ENCODE measurements around the gene COPS9. TPM values are rescaled to one million over a fixed set of nuclear protein-coding genes. Genes with fewer than 3 reads are reported as not detected.

The COPS9 gene
- total RNA-seq, 1 experiment from 2014 or later, result 141 TPM

GRCh38 chr2:240112914-240113690, 23.0 kb downstream of the COPS9 start:
- H3K36me3 ChIP-seq, result no peaks in the 10 kb centered on the region
- peaks cover 42% of the 10 kb centered on the region for H3K27me3 ChIP-seq
- H3K4me3 ChIP-seq, result no peak overlapping the region
- no peak for DNase-seq
- no peaks in the 10 kb centered on the region for H3K9me3 ChIP-seq

- H3K27me3 ChIP-seq, result peaks cover 44% of the 10 kb centered on the region
- H3K36me3 ChIP-seq, result no peaks in the 10 kb centered on the region
- no peak for DNase-seq
- no peak overlapping the region for H3K4me3 ChIP-seq
- no peaks in the 10 kb centered on the region for H3K9me3 ChIP-seq
Observed at GRCh38 chr2:240111253-240111652, 24.9 kb downstream of the COPS9 start.

- Histone ChIP-seq H3K27me3 (peaks cover 35% of the 10 kb centered on the region), H3K4me3 (no peak overlapping the region)
Observed at GRCh38 chr2:240109386-240109785, 26.7 kb downstream of the COPS9 start.

GRCh38 chr2:240107477-240107796, 28.7 kb downstream of the COPS9 start:
- Histone ChIP-seq H3K27me3 (peaks cover 25% of the 10 kb centered on the region), H3K9me3 (no peaks in the 10 kb centered on the region), H3K36me3 (no peaks in the 10 kb centered on the region), H3K4me3 (no peak overlapping the region)
- no peak for DNase-seq

More at GRCh38 chr2:240109386-240109785, 26.7 kb downstream of the COPS9 start:
- no peak for DNase-seq
- Histone ChIP-seq H3K36me3 (no peaks in the 10 kb centered on the region), H3K9me3 (no peaks in the 10 kb centered on the region)

- Histone ChIP-seq H3K4me3 (no peak overlapping the region), H3K9me3 (no peaks in the 10 kb centered on the region), H3K36me3 (no peaks in the 10 kb centered on the region), H3K27me3 (peaks cover 25% of the 10 kb centered on the region)
- no peak for DNase-seq
Observed at GRCh38 chr2:240106765-240107476, 29.2 kb downstream of the COPS9 start.

- Histone ChIP-seq H3K4me3 (no peak overlapping the region), H3K27me3 (peaks cover 27% of the 10 kb centered on the region), H3K9me3 (no peaks in the 10 kb centered on the region), H3K36me3 (no peaks in the 10 kb centered on the region)
- DNase-seq, result no peak
Observed at GRCh38 chr2:240105982-240106381, 30.1 kb downstream of the COPS9 start.

- DNase-seq, result no peak
- Histone ChIP-seq H3K4me3 (no peak overlapping the region), H3K36me3 (no peaks in the 10 kb centered on the region), H3K9me3 (peaks cover 8% of the 10 kb centered on the region), H3K27me3 (peaks cover 42% of the 10 kb centered on the region)
Observed at GRCh38 chr2:240103136-240103535, 33.0 kb downstream of the COPS9 start.

GRCh38 chr2:240098349-240098748, 37.8 kb downstream of the COPS9 start:
- peaks cover 11% of the 10 kb centered on the region for H3K9me3 ChIP-seq
- H3K27me3 ChIP-seq, result peaks cover 82% of the 10 kb centered on the region
- no peak overlapping the region for H3K4me3 ChIP-seq
- H3K36me3 ChIP-seq, result no peaks in the 10 kb centered on the region
- DNase-seq, result no peak

GRCh38 chr2:240095556-240096523, 40.3 kb downstream of the COPS9 start:
- Histone ChIP-seq H3K27me3 (peaks cover 76% of the 10 kb centered on the region), H3K9me3 (peaks cover 14% of the 10 kb centered on the region), H3K4me3 (no peak overlapping the region), H3K36me3 (no peaks in the 10 kb centered on the region)
- DNase-seq, result no peak

GRCh38 chr2:240089306-240089705, 46.8 kb downstream of the COPS9 start:
- DNase-seq, result no peak
- Histone ChIP-seq H3K9me3 (peaks cover 13% of the 10 kb centered on the region), H3K4me3 (no peak overlapping the region), H3K36me3 (no peaks in the 10 kb centered on the region), H3K27me3 (peaks cover 21% of the 10 kb centered on the region)

- Histone ChIP-seq H3K27me3 (peaks cover 10% of the 10 kb centered on the region; the same call in 1 of the 2 replicates), H3K4me3 (no peak overlapping the region), H3K36me3 (no peaks in the 10 kb centered on the region), H3K9me3 (peaks cover 9% of the 10 kb centered on the region)
- no peak for DNase-seq
Observed at GRCh38 chr2:240086563-240086962, 49.5 kb downstream of the COPS9 start.

Other genes starting within 250 kb of the COPS9 start
- gene NDUFA10, start 111.0 kb downstream of the COPS9 start, total RNA-seq (2014; rRNA removed; shearing (Covaris generic); ENCODE audit: low replicate concordance), result 165 and 201 TPM in 2 replicates
- gene OR6B2, start 105.9 kb downstream of the COPS9 start, total RNA-seq (2014; rRNA removed; shearing (Covaris generic); ENCODE audit: low replicate concordance), result not detected in 2 replicates
- gene OR6B3, start 82.8 kb downstream of the COPS9 start, total RNA-seq (2014; rRNA removed; shearing (Covaris generic); ENCODE audit: low replicate concordance), result not detected in 2 replicates
- gene OTOS, start 4.4 kb upstream of the COPS9 start, total RNA-seq (2014; rRNA removed; shearing (Covaris generic); ENCODE audit: low replicate concordance), result not detected in 2 replicates